ENCODE results near the gene COMT. TPM values are rescaled to one million over a fixed set of nuclear protein-coding genes. Genes with fewer than 3 reads are reported as not detected.
A peak's percentile ranks its signal among the peaks of the same experiment; 100 is the strongest.
"Not testable (repeated sequence)": the region's sequence is repeated elsewhere in the genome, so short reads cannot be mapped to it uniquely, and the experiment has no call there.

COMT gene
- total RNA-seq, 1 donor from 2014 or later: 55.2 TPM

GRCh38 chr22:19929586-19930550 is 11.7 kb upstream of the COMT start:
- DNase-seq: no peak

GRCh38 chr22:19930551-19931486 is 10.8 kb upstream of the COMT start:
- no peak for DNase-seq

GRCh38 chr22:19931514-19931913 is 10.1 kb upstream of the COMT start:
- DNase-seq: no peak

GRCh38 chr22:19932367-19933206 is 9.0 kb upstream of the COMT start:
- no peak for DNase-seq

- DNase-seq: no peak
Measured at GRCh38 chr22:19933341-19934241, 8.0 kb upstream of the COMT start.

- not testable (repeated sequence) for DNase-seq
Measured at GRCh38 chr22:19935123-19935718, 6.4 kb upstream of the COMT start.

GRCh38 chr22:19936513-19936912 is 5.1 kb upstream of the COMT start:
- DNase-seq: no peak

GRCh38 chr22:19937616-19938473 is 3.7 kb upstream of the COMT start:
- no peak for DNase-seq

- DNase-seq: no peak
Measured at GRCh38 chr22:19940536-19941364, 822 bp upstream of the COMT start.

- DNase-seq: peak; percentile 85
Measured at GRCh38 chr22:19942157-19943081, 847 bp downstream of the COMT start.

GRCh38 chr22:19943082-19944026 is 1.8 kb downstream of the COMT start:
- peak; percentile 90 for DNase-seq

- no peak for DNase-seq
Measured at GRCh38 chr22:19948057-19948760, 6.6 kb downstream of the COMT start.

- no peak for DNase-seq
Measured at GRCh38 chr22:19951346-19951745, 9.8 kb downstream of the COMT start.

- DNase-seq: no peak
Measured at GRCh38 chr22:19955241-19956128, 13.9 kb downstream of the COMT start.
